Measurements from ENCODE around the gene GALNT15. TPM values are rescaled to one million over a fixed set of nuclear protein-coding genes. Genes with fewer than 3 reads are reported as not detected.

The GALNT15 gene
- total and polyA plus RNA-seq, 2 of the 4 experiments (the other 2 are of a cell fraction) = 12.8 to 19.7 TPM

- peak overlapping the region; percentile 56 for H3K56ac ChIP-seq (ENCODE audit: extremely low read depth, insufficient read depth, low read length)
- peak overlapping the region; percentile 96 for H3K9ac ChIP-seq (ENCODE audit: low read depth, low read length)
- H3K4ac ChIP-seq (ENCODE audit: low read depth, low read length) = peak overlapping the region; percentile 91
- H3K4me3 ChIP-seq (ENCODE audit: insufficient read depth, low read depth, low read length) = peak overlapping the region; percentile 76; the same call in 1 of the 2 replicates
- peak overlapping the region; percentile 96 for H2BK20ac ChIP-seq (ENCODE audit: low read depth, low read length)
- peak overlapping the region; percentile 19 for H3K23ac ChIP-seq (ENCODE audit: low read depth, low read length)
- peak overlapping the region; percentile 80 for H3K27ac ChIP-seq (ENCODE audit: insufficient read depth, low read length)
- H2AK9ac ChIP-seq (replicated peaks; ENCODE audit: low read depth, low read length, poor library complexity) = peak overlapping the region; percentile 48
- H3K36me3 ChIP-seq (ENCODE audit: control insufficient read depth, insufficient read depth, low read length) = peaks cover 15% of the 10 kb centered on the region
- 32% methylated on average over 16 of the region's 22 CpGs; no CpG with 5 or more reads in 1 of the 2 experiments for WGBS, 2 experiments (ENCODE audit: extremely low coverage in 2 of 2, insufficient read length in 1 of 2)
- H3K4me1 ChIP-seq (ENCODE audit: control insufficient read depth, insufficient read depth, low read length) = peaks cover 49% of the 10 kb centered on the region
- peak overlapping the region; percentile 99 for H4K91ac ChIP-seq (ENCODE audit: insufficient read depth, low read depth, low read length)
- H2BK15ac ChIP-seq (ENCODE audit: low read depth, low read length) = peak overlapping the region; percentile 73; the same call in 2 of the 3 replicates
- H3K9me3 ChIP-seq (ENCODE audit: control insufficient read depth, insufficient read depth, low read length) = no peaks in the 10 kb centered on the region
- DNase-seq (peak; percentile 86), ATAC-seq (ENCODE audit: low read depth) (peak; percentile 61)
- H3K14ac ChIP-seq (replicated peaks; ENCODE audit: low read depth, low read length) = peak overlapping the region; percentile 94
- dilution Hi-C loops (cut with HindIII; ENCODE audit: low sequenced_read_pairs, unreplicated experiment) = no loop called here
- CTCF ChIA-PET = interaction anchor here (0.6 to 2.2 kb wide), 14 partner anchors 12 to 365 kb away, joined by 3 to 21 read pairs (median 4); no protein-coding TSS in a partner anchor
- H2AFZ ChIP-seq (replicated peaks; ENCODE audit: low read length, poor library complexity) = peak overlapping the region; percentile 79
- POLR2A ChIA-PET (ENCODE audit: unreplicated experiment) = interaction anchor here (1.0 kb wide), 1 partner anchor 89 kb away, joined by 3 read pairs; no protein-coding TSS in a partner anchor
- peaks cover 61% of the 10 kb centered on the region for H3K9me1 ChIP-seq (ENCODE audit: insufficient read depth, low read length)
- H3K4me2 ChIP-seq (ENCODE audit: low read depth, low read length) = peak overlapping the region; percentile 78
- intact Hi-C loops (cut with micrococcal nuclease) = loop anchor here (1.0 to 2.0 kb wide), 6 partner anchors 69 to 363 kb away; no protein-coding TSS in a partner anchor
- peak overlapping the region; percentile 73 for H2AK5ac ChIP-seq (ENCODE audit: low read depth, low read length)
- in situ Hi-C loops (cut with MboI; ENCODE audit: low sequenced_read_pairs) = no loop called here
- H3K79me1 ChIP-seq (ENCODE audit: low read depth in 1 of 2, low read length in 2 of 2) = peaks cover 28 to 71% of the 10 kb centered on the region in 2 experiments
- no TSS peak for BruUV-seq (replicated peaks)
- TF ChIP-seq RAD21 (IDR thresholded peaks at IDR 0.05; ENCODE audit: low read length) = peak; percentile 99
- TF ChIP-seq MAFK (IDR thresholded peaks at IDR 0.05; ENCODE audit: low read depth, low read length) = no peak
- TF ChIP-seq SMC3 (IDR thresholded peaks at IDR 0.05; ENCODE audit: low read depth, low read length) = peak; percentile 99
- no peak for TF ChIP-seq NFE2L2 (IDR thresholded peaks at IDR 0.05; ENCODE audit: low read depth, low read length)
- TF ChIP-seq CEBPB (IDR thresholded peaks at IDR 0.05; ENCODE audit: low read depth, low read length) = no peak
- peak; percentile 67 for TF ChIP-seq POLR2A (IDR thresholded peaks at IDR 0.05; ENCODE audit: low read depth, low read length)
- no peak for TF ChIP-seq MXI1 (IDR thresholded peaks at IDR 0.05; ENCODE audit: borderline replicate concordance, low read depth, low read length)
- TF ChIP-seq CTCF (conservative IDR thresholded peaks at IDR 0.05; ENCODE audit: low read depth, low read length) = peak; percentile 98
- TF ChIP-seq, protein P1, sequence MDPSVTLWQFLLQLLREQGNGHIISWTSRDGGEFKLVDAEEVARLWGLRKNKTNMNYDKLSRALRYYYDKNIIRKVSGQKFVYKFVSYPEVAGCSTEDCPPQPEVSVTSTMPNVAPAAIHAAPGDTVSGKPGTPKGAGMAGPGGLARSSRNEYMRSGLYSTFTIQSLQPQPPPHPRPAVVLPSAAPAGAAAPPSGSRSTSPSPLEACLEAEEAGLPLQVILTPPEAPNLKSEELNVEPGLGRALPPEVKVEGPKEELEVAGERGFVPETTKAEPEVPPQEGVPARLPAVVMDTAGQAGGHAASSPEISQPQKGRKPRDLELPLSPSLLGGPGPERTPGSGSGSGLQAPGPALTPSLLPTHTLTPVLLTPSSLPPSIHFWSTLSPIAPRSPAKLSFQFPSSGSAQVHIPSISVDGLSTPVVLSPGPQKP (IDR thresholded peaks at IDR 0.05; ENCODE audit: borderline replicate concordance, low read depth, low read length) = no peak
- peak; percentile 59; the same call in 1 of the 2 replicates for TF ChIP-seq MAZ (IDR thresholded peaks at IDR 0.05; ENCODE audit: borderline replicate concordance, low read depth, low read length)
- peak overlapping the region; percentile 67 to 90 for H4K8ac ChIP-seq (ENCODE audit: low read depth in 2 of 2, low read length in 2 of 2)
- no peaks in the 10 kb centered on the region for H3K27me3 ChIP-seq (ENCODE audit: control insufficient read depth, insufficient read depth, low read length)
- H4K5ac ChIP-seq (ENCODE audit: low read depth, low read length) = peak overlapping the region; percentile 79
- H2BK5ac ChIP-seq (ENCODE audit: low read depth, low read length, poor library complexity, severe bottlenecking) = peak overlapping the region; percentile 95
- H3K18ac ChIP-seq (ENCODE audit: low read depth, low read length) = peak overlapping the region; percentile 89
- H4K20me1 ChIP-seq (ENCODE audit: insufficient read depth, low read length) = no peaks in the 10 kb centered on the region
- H2BK120ac ChIP-seq (ENCODE audit: low read depth, low read length) = peak overlapping the region; percentile 92
Measured at GRCh38 chr3:16177962-16178627, 3.6 kb downstream of the GALNT15 start.
